CD8-positive, alpha-beta memory T cell (primary cell): ENCODE results near the gene CD81. TPM values are rescaled to one million over a fixed set of nuclear protein-coding genes. Genes with fewer than 3 reads are reported as not detected.
A peak's percentile ranks its signal among the peaks of the same experiment; 100 is the strongest.

Experiments used
- CTCF ChIA-PET: fragments of 350-600 bp; sonication (Branson Sonifier 250); formaldehyde crosslinking; loops from one replicate; lab custom pipeline; 2021; ENCODE audit warnings: antibody characterized with exemption; lab: Charles Lee
- POLR2A ChIA-PET: fragments of 350-600 bp; sonication (Branson Sonifier 250); formaldehyde crosslinking; loops from one replicate; lab custom pipeline; 2021; ENCODE audit warnings: antibody characterized with exemption; lab: Charles Lee
- DNase-seq, 5 donors: peaks; one replicate each; pipeline versions ENCODE4 v3.0.0 to v3.0.0-alpha.2; 2020 to 2022; ENCODE audit warnings: mixed read lengths in 1 of 5
- H3K27ac ChIP-seq: one replicate; pipeline ENCODE4 v1.7.0; 2013; ENCODE audit warnings: low read depth, mild to moderate bottlenecking, low read length, moderate library complexity
- H3K27me3 ChIP-seq: 2 replicates; pipeline ENCODE4 v1.7.0; 2013; ENCODE audit warnings: low read length, mild to moderate bottlenecking; ENCODE audit not compliant: insufficient read depth, poor library complexity, severe bottlenecking
- H3K36me3 ChIP-seq: 2 replicates; pipeline ENCODE4 v1.7.0; 2013; ENCODE audit warnings: mild to moderate bottlenecking, low read length, moderate library complexity; ENCODE audit not compliant: insufficient read depth
- H3K4me1 ChIP-seq: 2 replicates; pipeline ENCODE4 v1.7.0; 2013; ENCODE audit warnings: mild to moderate bottlenecking, low read length, moderate library complexity; ENCODE audit not compliant: insufficient read depth
- H3K4me3 ChIP-seq: 2 replicates; pipeline ENCODE4 v1.7.0; 2013; ENCODE audit warnings: mild to moderate bottlenecking, low read length
- H3K9me3 ChIP-seq: 2 replicates; pipeline ENCODE4 v1.7.0; 2013; ENCODE audit warnings: mild to moderate bottlenecking, low read length
- H3K27ac Mint-ChIP-seq, 8 donors: one replicate each; pipeline ENCODE4 v1.8.0; 2020 to 2021; ENCODE audit warnings: mixed read lengths in 8 of 8, mild to moderate bottlenecking in 6 of 8, inconsistent platforms in 3 of 8, moderate library complexity in 3 of 8
- H3K27me3 Mint-ChIP-seq, 2 donors: one replicate each; pipeline ENCODE4 v1.8.0; 2020 to 2021; ENCODE audit warnings: mixed read lengths in 2 of 2, mild to moderate bottlenecking in 1 of 2, moderate library complexity in 1 of 2
- H3K36me3 Mint-ChIP-seq, 3 donors: one replicate each; pipeline ENCODE4 v1.8.0; 2020 to 2021; ENCODE audit warnings: mixed read lengths in 3 of 3, inconsistent platforms in 1 of 3, mild to moderate bottlenecking in 1 of 3
- H3K4me1 Mint-ChIP-seq, 3 donors: one replicate each; pipeline ENCODE4 v1.8.0; 2020 to 2021; ENCODE audit warnings: mixed read lengths in 3 of 3, inconsistent platforms in 1 of 3, mild to moderate bottlenecking in 1 of 3
- H3K4me3 Mint-ChIP-seq, 7 donors: one replicate each; pipeline ENCODE4 v1.8.0; 2020 to 2021; ENCODE audit warnings: mixed read lengths in 7 of 7, mild to moderate bottlenecking in 6 of 7, moderate library complexity in 4 of 7, inconsistent platforms in 2 of 7
- H3K9me3 Mint-ChIP-seq, 5 donors: one replicate each; pipeline ENCODE4 v1.8.0; 2020 to 2022; ENCODE audit warnings: mixed read lengths in 5 of 5, mild to moderate bottlenecking in 3 of 5, moderate library complexity in 2 of 5, inconsistent platforms in 1 of 5
- polyA plus RNA-seq: library from polyadenylated mRNA; unstranded; fragments of 300-500 nt; fragmentation: Illumina TruSeq; gene quantifications from one replicate; pipeline ENCODE4 v1.2.3, GENCODE V29; 2021
- total RNA-seq, 2 experiments: library from RNA; stranded (reverse); gene quantifications; one replicate each; pipeline ENCODE4 v1.2.3, GENCODE V29; 2021

The CD81 gene
- total and polyA plus RNA-seq, 3 experiments from 2014 or later: 107 to 189 (median 176) TPM

DNA sequence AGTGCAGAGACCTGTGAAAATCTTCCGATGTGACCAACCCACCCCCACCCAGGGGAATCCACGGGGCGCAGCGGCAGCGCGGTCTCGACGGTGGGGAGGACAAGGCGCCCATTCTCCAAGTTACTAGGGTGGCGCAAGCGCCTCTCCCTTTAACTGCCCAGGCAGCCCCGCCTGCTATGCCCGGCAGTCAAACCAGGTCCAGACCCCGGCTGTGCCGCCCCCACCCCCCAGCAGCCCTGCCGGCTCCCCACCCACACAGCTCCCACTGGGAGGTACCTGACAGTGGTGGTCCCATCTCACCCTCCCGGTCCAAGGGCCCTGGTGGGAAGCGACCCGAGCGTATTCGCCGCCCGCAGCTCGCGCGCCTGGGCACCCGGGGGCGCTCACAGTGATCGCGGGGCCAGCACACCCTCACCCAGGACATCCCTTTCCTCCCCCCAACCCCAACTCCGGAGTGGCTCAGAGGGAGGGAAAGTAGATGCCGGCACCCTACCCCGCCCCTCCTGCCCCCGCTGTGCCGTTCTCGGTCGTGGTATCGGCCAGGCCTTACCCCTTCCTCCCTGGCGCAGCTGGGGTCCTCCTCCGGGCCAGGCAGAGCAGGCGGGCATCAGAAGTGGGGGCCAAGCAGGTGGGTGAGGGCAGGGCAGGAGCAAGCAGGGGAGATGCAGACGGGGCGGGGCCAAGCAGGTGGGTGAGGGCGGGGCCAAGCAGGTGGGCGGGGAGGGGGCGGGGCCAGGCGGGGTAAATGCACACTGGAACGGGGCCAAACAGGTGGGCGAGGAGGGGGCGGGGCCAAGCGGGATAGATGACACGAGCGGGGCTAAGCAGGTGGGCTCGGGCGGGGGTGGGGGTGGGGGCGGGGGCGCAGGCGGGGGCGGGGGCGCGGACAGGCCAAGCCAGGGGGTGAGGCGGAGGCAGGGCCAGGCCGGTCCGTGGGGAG lies 67.0 kb downstream of the CD81 start, which contains the start of gene TRPM5:
TRPM5 (minus strand) TSS at position 634 of the 940 bp plus-strand sequence. CDS start 21,478 bp downstream, outside the sequence.
- H3K27ac ChIP-seq: no peak within 1 kb of the TSS
- peaks cover 31 to 46% (median 33%) of the 10 kb centered on the region in 3 donors for H3K4me1 Mint-ChIP-seq
- peak; percentile 46 to 78 (median 58) for DNase-seq
- no peaks in the 10 kb centered on the region for H3K36me3 Mint-ChIP-seq
- peaks cover 56% of the 10 kb centered on the region for H3K4me1 ChIP-seq
- POLR2A ChIA-PET: no interaction called here
- no peaks in the 10 kb centered on the region for H3K36me3 ChIP-seq
- H3K27me3 ChIP-seq: no peaks in the 10 kb centered on the region
- no peaks in the 10 kb centered on the region for H3K9me3 Mint-ChIP-seq
- CTCF ChIA-PET: interaction anchor here (2.3 kb wide), 1 partner anchor 88 kb away, joined by 9 read pairs; no protein-coding TSS in a partner anchor
- peak within 1 kb of the TSS; percentile 84 to 93 (median 87) for H3K4me3 Mint-ChIP-seq
- peak within 1 kb of the TSS in 4 of 8 donors; percentile 52 to 89 (median 64) for H3K27ac Mint-ChIP-seq
- H3K27me3 Mint-ChIP-seq: peaks cover 6 to 7% of the 10 kb centered on the region in 2 donors
- H3K4me3 ChIP-seq: peak within 1 kb of the TSS; percentile 25
- no peaks in the 10 kb centered on the region for H3K9me3 ChIP-seq

DNA sequence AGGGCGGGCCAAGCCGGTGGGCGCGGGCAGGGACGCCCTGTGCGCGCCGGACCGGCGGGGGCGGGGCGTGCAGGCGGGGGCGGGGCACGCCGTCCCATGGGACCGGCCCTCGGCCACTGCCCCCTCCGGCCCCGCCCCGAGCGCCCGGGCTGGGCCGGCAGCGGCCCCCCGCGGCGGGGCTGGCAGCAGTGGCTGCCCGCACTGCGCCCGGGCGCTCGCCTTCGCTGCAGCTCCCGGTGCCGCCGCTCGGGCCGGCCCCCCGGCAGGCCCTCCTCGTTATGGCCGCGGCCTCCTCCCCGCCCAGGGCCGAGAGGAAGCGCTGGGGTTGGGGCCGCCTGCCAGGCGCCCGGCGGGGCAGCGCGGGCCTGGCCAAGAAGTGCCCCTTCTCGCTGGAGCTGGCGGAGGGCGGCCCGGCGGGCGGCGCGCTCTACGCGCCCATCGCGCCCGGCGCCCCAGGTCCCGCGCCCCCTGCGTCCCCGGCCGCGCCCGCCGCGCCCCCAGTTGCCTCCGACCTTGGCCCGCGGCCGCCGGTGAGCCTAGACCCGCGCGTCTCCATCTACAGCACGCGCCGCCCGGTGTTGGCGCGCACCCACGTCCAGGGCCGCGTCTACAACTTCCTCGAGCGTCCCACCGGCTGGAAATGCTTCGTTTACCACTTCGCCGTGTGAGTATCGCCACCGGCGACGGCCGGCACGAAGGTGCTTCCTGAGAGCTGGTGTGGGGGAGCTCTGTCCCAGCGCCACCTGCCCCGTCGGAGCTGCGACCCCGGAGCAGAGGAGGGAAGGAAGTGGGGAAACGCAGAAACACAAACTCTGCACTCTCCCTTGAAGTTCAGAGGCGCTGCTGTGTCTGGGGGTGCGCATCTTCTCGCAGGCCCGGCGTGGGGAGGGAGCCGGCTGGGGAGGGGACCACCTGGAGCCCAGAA lies 68.0 kb downstream of the CD81 start, which contains the start of gene KCNQ1:
KCNQ1 (plus strand) TSS at position 188 of the 925 bp plus-strand sequence; CDS start at position 279, 91 bp downstream.
- no peak within 1 kb of the TSS for H3K27ac ChIP-seq
- Mint-ChIP-seq H3K9me3 (no peaks in the 10 kb centered on the region), H3K4me1 (peaks cover 31 to 46% (median 33%) of the 10 kb centered on the region in 3 donors)

DNA sequence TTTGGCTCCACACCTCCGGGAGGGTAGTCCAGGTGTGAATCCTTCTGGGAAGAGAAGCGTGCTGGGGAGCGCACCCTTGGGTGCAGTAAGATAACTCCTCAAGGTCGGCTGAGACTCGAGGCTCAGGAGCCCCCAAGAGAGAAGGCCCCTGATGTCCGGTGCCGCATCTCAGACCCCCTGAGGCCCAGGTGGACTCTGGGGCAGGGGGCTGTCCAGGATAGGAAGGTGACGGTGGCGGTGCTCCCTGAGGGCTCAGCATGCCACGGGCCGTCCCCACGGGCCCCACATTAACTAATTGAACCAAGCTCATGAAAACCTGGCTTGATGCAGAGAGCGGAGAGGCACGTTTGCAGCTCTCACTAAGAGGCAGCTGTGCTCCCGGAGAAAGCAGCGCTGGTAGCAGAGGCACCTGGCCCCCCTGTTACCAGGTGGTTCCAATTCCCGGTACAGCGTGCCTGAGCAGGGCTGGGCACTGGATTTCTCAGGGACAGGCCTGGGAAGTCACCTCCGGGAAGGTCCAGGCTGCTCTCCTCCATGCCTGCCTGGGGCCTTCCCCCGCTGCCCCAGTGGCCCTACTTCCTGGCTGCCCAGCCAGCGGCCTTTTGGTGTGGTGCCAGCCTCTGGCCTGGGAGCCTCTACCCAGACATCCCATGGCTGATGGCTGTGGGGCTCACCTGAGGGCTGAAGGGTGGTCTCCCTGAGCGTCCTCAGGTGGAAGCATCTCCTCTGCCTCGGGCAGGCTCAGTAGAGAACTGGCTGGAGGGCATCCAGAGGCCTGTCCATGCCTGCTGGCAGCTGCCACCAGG lies 68.8 kb downstream of the CD81 start:
- H3K36me3 Mint-ChIP-seq: no peaks in the 10 kb centered on the region
- Histone ChIP-seq H3K36me3 (no peaks in the 10 kb centered on the region), H3K4me1 (peaks cover 56% of the 10 kb centered on the region), H3K9me3 (no peaks in the 10 kb centered on the region), H3K27me3 (no peaks in the 10 kb centered on the region), H3K27ac (no peak overlapping the region), H3K4me3 (peak overlapping the region; percentile 25)
- DNase-seq: peak in 1 of 5 donors; percentile 44
- peak overlapping the region; percentile 84 to 93 (median 87) for H3K4me3 Mint-ChIP-seq
- peaks cover 31 to 46% (median 33%) of the 10 kb centered on the region in 3 donors for H3K4me1 Mint-ChIP-seq
- ChIA-PET POLR2A (no interaction called here), CTCF (interaction anchor here (1.0 to 2.1 kb wide), 4 partner anchors 18 to 85 kb away, joined by 3 to 8 read pairs (median 4); no protein-coding TSS in a partner anchor)
- H3K27ac Mint-ChIP-seq: peak overlapping the region in 2 of 8 donors; percentile 52 to 56
- peaks cover 5 to 7% of the 10 kb centered on the region in 2 donors for H3K27me3 Mint-ChIP-seq
- no peaks in the 10 kb centered on the region for H3K9me3 Mint-ChIP-seq

More for the DNA sequence above, 68.0 kb downstream of the CD81 start, which contains the start of gene KCNQ1:
- H3K9me3 ChIP-seq: no peaks in the 10 kb centered on the region
- peak within 1 kb of the TSS; percentile 84 to 93 (median 87) for H3K4me3 Mint-ChIP-seq
- H3K4me1 ChIP-seq: peaks cover 56% of the 10 kb centered on the region
- peak within 1 kb of the TSS in 3 of 8 donors; percentile 52 to 72 (median 56) for H3K27ac Mint-ChIP-seq
- no peaks in the 10 kb centered on the region for H3K36me3 Mint-ChIP-seq
- peak within 1 kb of the TSS; percentile 25 for H3K4me3 ChIP-seq
- no peaks in the 10 kb centered on the region for H3K36me3 ChIP-seq
- H3K27me3 ChIP-seq: no peaks in the 10 kb centered on the region
- POLR2A ChIA-PET: no interaction called here
- H3K27me3 Mint-ChIP-seq: peaks cover 5 to 7% of the 10 kb centered on the region in 2 donors
- CTCF ChIA-PET: interaction anchor here (1.0 to 2.3 kb wide), 5 partner anchors 17 to 87 kb away, joined by 3 to 9 read pairs (median 4); no protein-coding TSS in a partner anchor
- DNase-seq: peak; percentile 28 to 57 (median 44)

DNA sequence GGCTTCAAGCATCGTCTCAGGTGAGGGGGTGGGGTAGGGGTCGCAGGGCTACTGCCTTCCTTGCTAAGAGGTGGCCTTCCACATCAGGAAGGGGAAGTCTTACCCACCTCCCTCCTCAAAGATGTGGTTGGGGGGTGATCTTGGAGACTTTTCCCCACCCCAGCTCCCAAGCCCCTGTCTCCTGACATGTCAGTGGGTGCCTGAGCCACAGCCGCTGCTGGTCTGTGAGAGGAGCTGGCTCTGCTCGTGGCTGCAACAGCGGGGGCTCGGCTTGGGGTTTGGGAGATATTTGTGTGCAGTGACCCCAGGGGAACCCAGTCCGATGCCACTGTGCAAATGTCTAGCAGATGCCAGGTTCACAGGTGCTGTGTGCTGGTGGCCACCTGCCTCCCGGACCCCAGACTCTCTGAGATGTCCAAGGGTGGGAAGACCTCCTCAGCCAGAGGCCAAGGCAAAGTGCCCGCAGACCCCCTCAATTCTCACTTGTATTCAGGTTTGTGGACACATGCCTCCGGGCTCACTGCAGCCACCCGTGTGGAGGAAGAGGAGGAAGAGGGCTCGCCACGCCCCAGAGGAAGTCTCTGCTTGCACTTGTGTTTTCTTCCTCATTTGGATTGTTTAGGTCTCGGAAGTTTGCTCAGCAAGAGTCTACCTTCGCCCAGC lies 69.6 kb downstream of the CD81 start:
- no peak overlapping the region for H3K27ac ChIP-seq
- H3K36me3 Mint-ChIP-seq: no peaks in the 10 kb centered on the region
- no peaks in the 10 kb centered on the region for H3K9me3 Mint-ChIP-seq
- no peaks in the 10 kb centered on the region for H3K27me3 ChIP-seq
- no peaks in the 10 kb centered on the region for H3K36me3 ChIP-seq
- peaks cover 31 to 46% (median 33%) of the 10 kb centered on the region in 3 donors for H3K4me1 Mint-ChIP-seq
- H3K4me3 Mint-ChIP-seq: peak overlapping the region; percentile 67 to 93 (median 72)
- peaks cover 5 to 7% of the 10 kb centered on the region in 2 donors for H3K27me3 Mint-ChIP-seq
- POLR2A ChIA-PET: no interaction called here
- CTCF ChIA-PET: interaction anchor here (1.6 to 2.1 kb wide), 2 partner anchors 76 to 84 kb away, joined by 3 to 8 read pairs; no protein-coding TSS in a partner anchor
- H3K27ac Mint-ChIP-seq: peak overlapping the region in 2 of 8 donors; percentile 55 to 82
- peak overlapping the region; percentile 25 for H3K4me3 ChIP-seq
- peak in 1 of 5 donors; percentile 38 for DNase-seq
- no peaks in the 10 kb centered on the region for H3K9me3 ChIP-seq
- H3K4me1 ChIP-seq: peaks cover 56% of the 10 kb centered on the region

Other genes starting within 250 kb of the CD81 start
- 1 to 10 TPM; 3.3 to 3.5 TPM for gene IGF2, start 237.9 kb upstream of the CD81 start, total RNA-seq
- not detected for gene IGF2, start 237.9 kb upstream of the CD81 start, polyA plus RNA-seq
- gene INS, start 216.1 kb upstream of the CD81 start, total RNA-seq: not detected
- gene INS, start 216.1 kb upstream of the CD81 start, polyA plus RNA-seq: not detected
- gene TH, start 205.5 kb upstream of the CD81 start, total RNA-seq: not detected
- not detected for gene TH, start 205.5 kb upstream of the CD81 start, polyA plus RNA-seq
- under 1 TPM; 0.22 to 0.55 TPM for gene ASCL2, start 106.7 kb upstream of the CD81 start, total RNA-seq
- 8.9 TPM for gene ASCL2, start 106.7 kb upstream of the CD81 start, polyA plus RNA-seq
- gene C11orf21, start 75.4 kb upstream of the CD81 start, total RNA-seq: 1 to 10 TPM; 8.8 to 9.4 TPM
- 30.1 TPM for gene C11orf21, start 75.4 kb upstream of the CD81 start, polyA plus RNA-seq
- gene TSPAN32, start 75.3 kb upstream of the CD81 start, total RNA-seq: 1 to 10 TPM; 6.6 to 7.4 TPM
- 68.5 TPM for gene TSPAN32, start 75.3 kb upstream of the CD81 start, polyA plus RNA-seq
- 10 to 100 TPM; 79.6 to 84.1 TPM for gene TSSC4, start 23.4 kb downstream of the CD81 start, total RNA-seq
- gene TSSC4, start 23.4 kb downstream of the CD81 start, polyA plus RNA-seq: 85.6 TPM
- gene TRPM5, start 67.2 kb downstream of the CD81 start, total RNA-seq: not detected
- gene TRPM5, start 67.2 kb downstream of the CD81 start, polyA plus RNA-seq: not detected
- 1 to 10 TPM; 2.6 to 3.4 TPM for gene KCNQ1, start 67.7 kb downstream of the CD81 start, total RNA-seq
- 5.7 TPM for gene KCNQ1, start 67.7 kb downstream of the CD81 start, polyA plus RNA-seq